Activated CD8-positive, alpha-beta memory T cell treated with anti-CD3 and anti-CD28 coated beads, Interleukin-2, amount 50 U/mL, for 4 hours (primary cell): ENCODE measurements around the gene COX7A2L.
"Not testable (repeated sequence)": the region's sequence is repeated elsewhere in the genome, so short reads cannot be mapped to it uniquely, and the experiment has no call there.

ENCODE experiments used
- DNase-seq: peaks from one replicate; pipeline ENCODE4 v3.0.0-alpha.2; 2020

Gene COX7A2L

DNA sequence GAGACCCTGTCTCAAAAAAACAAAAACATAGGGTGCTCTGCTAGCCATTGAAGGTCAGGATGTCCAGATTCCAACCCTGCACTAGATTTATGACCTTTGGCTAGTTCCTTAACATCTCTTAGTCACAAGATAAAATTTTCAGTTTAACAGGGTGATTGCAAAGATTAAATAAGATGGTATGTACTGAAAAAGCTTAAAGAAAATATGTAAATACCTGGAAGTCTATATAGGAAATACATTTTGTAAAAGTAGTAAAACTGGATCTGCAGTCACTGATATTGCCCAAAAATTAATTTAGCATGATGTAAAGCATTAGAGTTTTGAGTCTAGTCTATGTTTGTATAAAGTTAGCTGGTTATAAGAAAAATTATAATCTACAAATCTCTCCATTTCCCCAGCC is 5.4 kb upstream of the COX7A2L start:
- DNase-seq = no peak

DNA sequence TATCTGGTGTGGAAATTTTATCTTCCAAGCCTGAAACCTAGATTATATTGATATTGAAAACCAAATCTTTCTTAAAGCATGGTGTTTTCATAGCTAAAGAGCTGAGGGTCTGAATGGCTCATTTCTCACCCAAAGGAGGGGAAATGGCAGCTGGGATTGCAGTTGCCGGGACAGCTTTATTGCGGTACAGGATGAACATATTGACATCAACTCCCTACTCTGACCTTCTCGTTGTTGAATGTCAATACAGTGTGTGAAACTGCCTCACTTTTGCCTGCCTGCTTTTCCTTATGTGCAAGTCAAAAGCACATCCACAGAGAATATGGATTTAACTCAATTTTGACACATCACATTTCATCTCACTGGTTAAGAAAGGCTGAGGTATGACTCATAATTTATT is 3.6 kb upstream of the COX7A2L start:
- DNase-seq = no peak

DNA sequence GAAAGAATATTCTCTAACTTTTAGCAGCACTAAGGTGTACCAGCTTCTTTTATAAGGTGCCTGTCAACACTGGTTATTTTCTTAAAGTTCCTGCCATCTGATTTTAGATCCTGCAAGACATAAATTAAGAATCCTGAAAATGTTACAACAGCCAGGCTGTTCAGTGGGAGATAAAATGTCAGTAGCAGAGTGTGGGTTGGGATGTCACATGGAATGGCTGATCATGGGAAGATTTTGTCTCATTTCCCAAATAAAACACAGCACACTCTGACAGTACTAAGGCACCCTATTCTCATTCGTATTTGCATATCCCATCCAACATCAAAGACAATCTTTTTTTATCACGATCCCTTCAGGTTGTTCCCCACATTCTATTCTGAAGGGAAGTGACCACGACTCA is 2.4 kb upstream of the COX7A2L start:
- DNase-seq = no peak

DNA sequence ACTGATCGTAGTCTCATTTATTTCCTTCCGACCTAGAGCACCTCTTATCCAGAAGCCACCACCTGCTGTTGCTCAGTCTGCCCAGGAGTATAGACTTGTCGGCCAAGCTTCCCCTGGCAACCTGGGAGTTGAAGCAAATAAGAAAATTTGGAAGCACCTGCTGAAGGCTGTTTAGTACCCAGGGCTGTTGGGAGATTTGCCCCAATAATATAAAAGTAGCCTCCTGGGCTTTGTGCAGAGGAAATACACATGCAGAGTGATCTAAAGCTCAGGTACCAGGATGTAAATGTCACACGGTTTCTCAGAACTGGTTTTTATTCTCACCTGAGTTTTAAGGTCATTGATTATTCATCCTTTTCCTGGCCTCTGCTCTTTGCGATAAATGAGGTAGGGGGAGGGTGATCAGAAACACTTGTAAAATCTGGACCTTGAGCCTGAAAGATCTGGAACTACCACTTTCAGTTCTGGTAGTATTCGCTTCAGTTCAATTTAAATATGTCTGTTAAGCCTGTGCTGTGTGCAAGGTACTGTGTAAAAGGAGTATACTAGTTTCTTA is 789 bp upstream of the COX7A2L start:
- DNase-seq = no peak

DNA sequence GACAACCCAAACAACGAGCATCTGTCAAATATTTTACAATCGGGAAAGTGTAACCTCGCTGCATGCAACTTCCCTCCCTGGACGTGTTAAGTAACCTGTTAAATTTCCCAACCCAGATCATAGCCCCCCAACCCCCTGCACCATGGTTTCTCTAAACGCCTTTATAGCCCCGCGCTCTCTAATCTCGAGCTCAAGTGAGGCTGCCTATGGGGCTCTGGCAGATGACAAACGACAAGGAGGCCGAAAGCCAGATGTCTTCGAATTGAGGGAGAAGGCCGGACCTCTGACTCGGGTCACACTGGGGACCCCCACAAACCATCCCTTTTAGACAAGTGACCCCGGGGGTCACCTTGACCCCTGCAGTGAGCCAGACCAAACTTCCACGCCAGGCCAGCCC is 526 bp downstream of the COX7A2L start:
- no peak for DNase-seq

DNA sequence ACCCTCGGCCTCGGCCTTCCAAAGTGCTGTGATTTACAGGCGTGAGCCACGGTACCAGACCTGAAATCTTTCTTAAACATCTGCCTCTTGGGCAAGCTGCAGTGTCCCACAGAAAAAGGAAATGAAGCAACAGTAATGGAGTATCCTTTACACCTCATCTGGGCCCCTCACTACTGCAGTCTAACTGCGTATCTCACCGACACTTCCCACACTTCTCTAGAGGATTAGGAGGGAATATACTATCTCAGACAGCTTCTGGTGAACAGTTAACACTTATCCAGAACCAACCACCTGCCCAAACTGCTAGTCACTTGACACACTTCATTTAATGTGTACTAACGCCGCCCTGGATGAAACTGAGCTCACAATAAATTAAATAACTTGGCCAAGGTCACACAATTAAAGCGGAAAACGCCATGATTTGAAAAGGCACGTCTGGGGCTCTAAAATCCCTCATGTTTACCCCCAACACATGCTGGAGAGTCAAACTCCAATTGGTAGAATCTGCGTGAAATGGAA is 993 bp downstream of the COX7A2L start:
- DNase-seq = no peak

DNA sequence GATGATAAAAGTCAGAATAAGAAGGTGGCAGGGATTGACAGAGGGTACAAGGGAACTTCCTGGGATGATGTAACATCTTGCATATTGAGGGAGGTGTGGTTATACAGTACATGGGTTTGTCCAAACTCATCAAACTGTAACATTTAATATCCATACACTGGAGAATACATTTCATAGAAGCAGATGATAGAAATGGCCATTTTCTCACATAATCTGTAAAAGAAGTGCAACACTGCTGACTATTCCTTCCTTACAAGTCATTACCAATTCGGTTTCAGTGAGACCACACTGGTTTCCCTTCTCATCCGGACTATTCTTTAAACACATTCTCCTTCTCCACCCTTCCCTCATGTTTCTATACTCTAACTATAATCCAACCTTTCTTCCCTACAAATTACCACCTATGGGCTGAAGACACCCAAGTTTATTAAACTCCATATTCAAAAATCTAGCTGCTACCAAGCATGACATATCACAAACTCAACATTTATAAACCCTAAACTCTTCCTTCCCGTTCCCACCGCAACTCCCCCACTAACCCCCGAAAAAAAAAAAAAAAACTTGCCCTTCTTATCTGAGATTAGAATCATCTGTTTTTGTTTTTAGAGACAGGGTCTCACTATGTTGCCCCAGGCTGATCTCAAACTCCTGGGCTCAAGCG is 1.6 kb downstream of the COX7A2L start:
- no peak for DNase-seq

DNA sequence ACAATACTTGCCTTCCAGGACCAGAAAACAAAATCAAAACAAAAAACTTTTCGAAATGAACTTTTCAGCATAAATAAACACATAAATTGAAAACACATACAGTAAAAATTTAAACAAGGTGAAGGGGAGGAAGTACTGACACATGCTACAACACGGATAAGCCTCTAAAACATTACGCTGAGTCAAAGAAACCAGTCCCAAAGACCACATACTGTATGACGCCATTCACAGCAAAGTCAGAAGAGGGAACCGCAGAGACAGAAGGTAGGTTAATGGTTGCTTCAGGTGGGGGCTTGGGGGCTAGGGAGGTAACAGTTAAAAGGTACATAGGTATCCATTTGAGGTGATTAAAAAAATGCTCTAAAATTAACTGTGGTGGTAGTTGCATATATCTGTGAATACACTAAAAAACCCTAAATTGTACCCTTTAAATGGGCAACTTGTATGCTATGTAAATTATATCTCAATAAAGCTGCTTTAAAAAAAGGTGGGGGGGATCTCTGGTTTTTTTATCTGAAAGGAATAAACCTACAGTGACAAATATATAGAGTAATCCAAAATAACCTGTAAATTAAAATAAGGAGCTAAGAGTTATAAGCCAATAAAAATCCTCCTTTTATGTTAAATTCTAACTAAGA is 7.1 kb downstream of the COX7A2L start:
- DNase-seq = no peak

DNA sequence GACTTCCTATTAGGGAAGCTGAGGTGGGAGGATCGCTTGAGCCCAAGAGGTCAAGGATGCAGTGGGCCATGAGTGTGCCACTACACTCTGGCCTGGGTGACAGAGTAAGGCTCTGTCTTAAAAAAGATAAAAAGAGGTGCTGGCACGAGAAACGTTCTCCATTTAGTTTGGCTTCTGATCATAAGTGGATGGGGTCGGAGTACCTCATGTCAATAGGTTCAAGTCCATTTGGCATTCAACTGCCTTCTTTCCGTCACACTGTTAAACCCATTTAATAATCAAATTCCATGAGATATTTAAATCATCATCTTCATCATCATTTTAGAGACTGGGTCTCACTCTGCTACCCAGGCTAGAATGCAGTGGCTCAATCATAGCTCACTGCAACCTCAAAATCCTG is 9.2 kb downstream of the COX7A2L start:
- DNase-seq = no peak

DNA sequence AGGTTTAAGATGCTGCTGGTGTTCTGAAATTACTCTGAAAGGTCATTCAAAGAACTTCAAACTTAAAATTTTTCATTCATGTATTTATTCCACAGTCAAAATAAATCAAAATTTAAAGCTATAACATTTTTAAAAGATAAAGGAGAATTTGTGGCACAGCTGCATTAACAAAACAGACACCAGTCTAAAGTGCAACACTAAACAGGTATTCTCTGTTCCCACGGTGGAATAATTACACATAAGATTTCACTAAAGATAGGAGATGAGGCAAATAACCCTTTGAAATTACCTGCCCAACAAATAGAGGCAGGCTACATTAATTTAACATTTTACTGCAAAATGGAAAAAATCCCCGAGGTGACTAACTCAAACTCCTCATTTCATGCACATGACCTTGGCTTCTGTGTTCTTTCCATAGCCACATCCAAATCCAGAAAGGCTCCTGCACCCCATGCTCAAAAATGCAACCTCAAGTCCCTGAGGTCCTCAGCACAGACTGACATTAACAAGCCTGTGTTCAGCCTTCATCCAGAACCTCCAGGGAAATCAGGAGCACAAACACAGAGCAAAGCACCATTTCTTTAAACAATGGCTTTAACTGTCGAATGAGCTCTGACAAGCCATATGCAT is 10.5 kb downstream of the COX7A2L start:
- no peak for DNase-seq

DNA sequence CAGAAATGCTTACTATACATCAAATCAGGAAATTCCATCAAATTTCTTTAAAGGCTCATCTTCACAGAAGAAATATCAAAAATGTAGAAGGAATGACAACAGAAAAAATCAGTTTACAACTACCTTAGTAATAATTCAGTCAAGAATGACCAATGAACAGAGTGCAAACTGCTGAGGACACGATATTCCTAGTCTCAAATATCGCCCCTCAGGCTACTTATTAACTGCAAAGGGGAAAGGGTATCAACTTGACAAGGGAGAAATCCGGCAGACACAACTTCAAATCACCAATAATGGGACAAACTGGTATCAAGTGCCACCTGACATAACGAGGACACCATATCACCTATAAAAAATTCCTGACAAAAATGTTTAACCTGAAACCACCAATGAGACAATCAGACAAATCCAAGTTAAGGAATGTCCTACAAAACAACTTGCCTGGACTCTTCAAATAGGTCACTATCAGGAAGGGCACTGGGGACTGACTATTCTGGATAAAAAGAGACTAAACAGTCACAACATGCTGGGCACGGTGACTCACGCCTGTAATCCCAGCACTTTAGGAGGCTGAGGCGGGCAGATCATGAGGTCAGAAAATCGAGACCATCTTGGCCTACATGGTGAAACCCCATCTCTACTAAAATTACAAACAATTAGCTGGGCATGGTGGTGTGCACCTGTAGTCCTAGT is 12.8 kb downstream of the COX7A2L start:
- DNase-seq = no peak

DNA sequence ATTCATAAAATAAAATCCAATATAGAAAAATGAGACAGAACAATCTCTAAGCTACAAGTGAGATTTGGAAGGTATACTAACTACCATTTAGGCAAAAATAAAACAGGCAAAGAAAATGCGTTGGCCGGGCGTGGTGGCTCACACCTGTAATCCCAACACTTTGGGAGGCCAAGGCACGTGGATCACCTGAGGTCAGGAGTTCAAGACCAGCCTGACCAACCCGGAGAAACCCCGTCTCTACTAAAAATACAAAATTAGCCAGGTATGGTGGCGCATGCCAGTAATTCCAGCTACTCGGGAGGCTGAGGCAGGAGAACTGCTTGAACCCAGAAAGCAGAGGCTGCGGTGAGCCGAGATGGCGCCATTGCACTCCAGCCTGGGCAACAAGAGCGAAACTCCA is 13.5 kb downstream of the COX7A2L start:
- not testable (repeated sequence) for DNase-seq

DNA sequence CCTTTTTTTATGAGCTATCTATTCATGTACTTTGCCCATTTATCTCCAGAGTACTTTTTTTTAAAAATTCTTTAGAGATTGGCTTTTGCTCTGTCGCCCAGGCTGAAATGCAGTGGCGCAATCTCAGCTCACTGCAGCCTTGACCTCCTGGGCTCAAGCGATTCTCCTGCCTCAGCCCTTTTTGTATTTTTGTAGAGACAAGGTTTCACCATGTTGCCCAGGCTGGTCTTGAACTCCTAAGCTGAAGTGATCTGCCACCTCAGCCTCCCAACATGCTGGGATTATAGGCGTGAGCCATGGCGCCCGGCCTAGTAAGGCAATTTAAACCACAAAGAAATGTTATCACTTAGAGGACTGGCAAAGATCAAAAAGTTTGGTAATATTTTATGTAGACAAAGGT is 14.2 kb downstream of the COX7A2L start:
- DNase-seq = not testable (repeated sequence)

DNA sequence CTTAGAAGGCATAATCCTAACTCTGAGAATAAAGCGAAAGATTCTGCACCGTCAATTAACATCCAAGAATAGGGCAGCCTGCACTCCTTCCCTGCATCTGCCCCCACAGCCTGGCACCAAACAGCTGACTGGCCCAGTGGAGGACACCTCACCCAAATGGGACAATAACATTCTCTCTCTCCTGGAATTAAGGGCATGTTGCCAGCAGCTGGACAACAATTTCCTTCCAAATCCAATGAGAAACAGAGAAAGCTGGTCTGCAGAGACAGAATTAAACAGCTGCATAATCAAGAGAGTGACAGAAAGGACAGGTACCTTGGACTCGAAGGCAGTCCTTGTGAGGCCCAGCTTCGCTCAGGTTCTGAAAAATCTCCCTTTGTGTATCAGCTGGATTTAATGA is 15.0 kb downstream of the COX7A2L start:
- DNase-seq = no peak

DNA sequence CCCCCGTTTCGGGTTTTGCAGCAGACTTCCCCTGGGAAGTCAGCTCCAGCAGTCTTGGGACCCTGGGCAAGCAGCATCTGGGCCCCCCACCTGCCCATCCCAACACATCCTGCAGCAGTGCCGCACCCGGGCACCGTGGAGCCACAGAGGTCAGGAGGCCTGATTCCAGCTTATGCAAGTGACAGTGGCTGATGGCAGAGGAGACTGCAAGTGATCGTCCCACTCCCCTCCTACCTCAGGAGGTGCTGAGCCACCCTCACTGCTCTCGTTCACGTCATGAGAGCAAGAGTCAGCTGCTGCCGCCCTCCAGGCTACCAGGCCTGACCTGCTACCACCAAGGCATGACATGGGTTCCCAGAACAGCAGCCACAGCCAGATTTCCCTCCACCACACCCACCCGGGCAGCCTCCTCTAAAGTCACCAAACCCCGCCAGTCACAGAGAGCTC is 18.2 kb downstream of the COX7A2L start:
- no peak for DNase-seq

DNA sequence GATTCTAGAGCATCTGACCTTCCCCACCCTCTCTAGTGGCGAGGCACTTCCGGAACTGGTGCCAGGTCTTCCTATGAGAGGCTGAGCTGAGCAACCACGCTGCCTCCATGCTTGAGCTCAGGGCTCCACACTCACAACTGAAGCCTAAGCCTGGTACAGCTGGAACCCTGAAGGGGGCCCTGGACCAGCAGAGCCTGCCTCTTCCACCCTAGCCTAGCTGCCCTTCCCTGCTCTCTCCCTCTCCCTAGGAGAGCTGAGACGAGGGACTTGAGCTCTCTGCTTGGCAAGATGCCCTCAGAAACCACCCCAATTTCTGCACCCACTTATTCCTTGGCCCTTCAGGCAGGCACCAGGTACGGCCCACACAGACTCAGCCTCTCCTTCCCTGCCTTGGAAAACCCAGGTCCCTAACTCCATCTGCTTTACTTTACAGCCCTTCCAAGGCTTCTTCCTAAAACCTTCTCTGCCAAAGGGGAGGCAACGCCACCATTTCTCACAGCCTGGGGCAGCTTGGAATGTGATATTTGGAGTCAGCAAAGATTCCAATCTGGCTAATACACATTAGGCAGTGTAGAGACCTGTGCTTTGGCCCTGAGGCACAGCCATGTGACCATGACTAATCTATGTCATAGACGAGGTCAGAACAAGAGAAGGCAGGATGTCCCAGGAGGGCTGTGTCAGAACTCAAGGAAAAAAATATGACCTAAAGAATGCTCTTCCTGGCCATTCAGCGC is 18.8 kb downstream of the COX7A2L start:
- DNase-seq = no peak

DNA sequence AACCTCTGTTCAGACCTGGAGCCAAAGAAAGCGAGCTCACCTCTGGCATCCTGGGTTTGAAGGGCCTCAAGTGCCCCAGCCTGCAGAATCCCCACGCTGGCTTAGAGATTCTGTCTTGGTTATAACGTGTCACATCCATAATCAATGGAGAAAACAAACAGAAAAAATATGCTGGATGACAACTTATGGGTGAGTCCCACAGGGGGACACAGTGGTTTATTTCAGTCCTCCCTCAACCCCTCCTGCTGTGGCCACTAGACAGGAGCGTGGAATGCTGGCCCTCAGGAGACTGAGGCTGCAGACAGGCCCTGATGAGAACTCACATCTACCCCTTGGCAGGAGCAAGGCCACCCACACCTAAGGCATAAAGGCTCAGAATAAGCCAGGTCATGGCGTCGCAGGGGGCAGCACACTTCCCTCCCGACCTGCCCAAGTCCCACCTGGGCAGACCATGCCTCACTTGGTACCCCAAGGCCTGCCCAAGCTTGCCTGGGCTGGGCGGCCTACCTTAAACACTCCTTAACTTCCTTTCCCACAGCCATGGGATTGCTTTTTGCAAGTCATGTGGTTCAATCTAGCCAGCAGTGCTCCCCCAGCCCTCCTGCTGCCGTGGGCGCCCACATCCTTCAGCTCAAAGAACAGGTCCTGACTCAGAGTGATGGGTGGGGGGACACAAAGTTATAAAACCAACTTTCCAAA is 19.9 kb downstream of the COX7A2L start:
- no peak for DNase-seq

DNA sequence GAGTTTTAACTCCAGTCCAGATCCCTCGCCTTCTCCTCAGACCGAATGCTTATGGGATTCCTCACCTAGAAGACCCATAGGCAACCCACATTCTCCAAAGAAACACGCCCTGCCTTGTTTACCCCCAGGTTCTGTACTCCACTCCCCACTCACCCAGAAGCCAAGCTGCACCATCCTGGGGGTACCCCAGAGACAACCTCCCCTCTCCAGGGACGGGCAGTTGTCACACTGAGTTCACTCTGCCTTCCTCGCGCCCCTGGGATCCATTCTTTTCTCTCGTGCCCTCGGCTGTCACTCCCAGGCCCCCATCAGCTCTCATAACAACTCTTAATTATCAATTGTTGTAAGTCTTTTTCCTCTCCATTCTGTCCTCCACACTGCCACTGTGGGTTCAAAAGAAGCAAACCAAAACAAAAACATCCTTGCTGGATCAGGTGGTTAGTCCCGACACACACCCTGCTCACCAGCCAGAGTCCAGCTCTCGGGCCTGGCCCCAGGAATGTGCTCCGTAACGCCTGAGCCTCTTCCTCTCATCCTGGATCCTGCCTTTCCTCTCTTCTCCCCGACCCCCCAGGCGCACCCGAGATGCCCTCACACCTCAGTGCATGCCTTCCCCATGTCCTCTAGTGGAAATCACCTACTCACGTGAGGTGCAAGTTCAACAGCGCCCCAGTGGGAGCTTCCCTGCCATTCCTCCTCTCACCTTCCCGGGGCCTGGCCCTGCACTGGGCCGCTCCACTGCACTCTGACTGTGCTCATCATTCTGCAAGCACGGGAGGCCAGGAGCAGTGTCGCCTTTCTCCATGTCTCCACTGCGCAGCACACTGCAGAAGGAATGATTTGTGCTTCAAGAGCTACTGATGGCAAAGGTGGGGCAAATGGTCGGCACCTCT is 20.7 kb downstream of the COX7A2L start:
- no peak for DNase-seq

DNA sequence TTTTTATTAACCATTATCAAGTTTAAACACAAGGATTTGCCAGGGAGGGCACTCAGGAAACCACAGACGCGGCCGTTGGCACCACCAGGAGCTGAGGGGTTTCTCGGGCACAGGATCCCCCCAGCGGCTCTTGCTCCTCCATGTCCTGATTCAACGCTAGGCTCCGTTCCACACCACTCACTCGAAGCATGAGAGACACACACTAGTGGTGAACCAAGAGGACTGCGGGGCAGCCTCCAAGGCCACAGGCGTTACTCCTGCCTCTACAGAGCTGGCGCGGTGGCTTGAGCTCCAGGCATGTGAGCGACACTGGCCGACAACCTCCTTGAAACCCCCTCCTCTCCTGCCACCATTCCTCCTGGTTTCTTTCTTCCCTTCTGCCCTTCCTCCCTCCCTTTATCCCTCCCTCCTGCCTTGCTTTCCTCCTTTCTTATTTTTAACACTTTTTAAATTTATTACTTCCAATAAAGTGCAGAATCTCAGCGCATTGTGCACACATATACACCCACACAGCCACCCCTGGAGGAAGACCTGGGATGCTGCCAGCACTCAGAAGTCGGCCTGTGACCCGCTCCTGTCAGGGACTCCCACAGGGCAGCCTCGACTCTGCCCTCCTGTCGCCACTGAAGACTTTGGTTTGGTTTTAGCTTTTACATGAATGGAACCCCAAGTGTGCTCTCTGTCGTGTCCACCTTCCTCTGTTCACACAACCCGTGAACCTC is 21.7 kb downstream of the COX7A2L start:
- no peak for DNase-seq

DNA sequence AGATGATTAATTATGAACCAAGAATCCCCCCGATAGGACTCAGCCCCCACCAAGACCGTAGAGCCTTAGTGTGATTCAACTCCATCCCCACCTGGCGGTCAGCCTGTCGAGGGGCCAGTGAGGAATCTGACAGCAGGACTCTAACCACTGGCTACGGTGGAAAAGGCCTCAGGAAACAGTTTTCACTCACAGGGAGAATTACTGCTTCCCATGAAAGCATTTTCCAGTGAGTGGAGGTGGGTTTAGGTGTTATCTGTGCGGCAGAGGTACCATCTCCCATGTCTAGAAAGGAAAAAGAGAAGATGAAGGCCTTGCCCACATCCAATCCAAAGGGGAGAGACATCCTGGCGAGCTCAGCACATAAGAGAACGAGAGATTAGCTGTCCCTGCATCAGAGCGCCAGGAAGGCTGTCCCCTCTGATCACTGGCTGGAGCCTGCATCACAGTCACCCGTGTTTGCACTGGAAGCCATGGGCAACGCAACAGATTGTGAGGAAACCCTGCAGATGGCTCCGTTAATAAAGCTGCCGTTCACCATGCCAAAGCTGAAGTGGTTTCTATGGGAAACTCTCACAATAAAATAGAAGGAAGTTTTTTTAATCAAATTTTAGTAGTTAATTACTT is 22.3 kb downstream of the COX7A2L start:
- DNase-seq = no peak
